GM21717 (cell line): ENCODE data around the gene CATSPERB.

Experiments used
- ATAC-seq: cut with Tn5 transposase; IDR thresholded peaks from one replicate; pipeline ENCODE4 v1.9.1; 2021; ENCODE audit warnings: mild to moderate bottlenecking, moderate library complexity; ENCODE audit not compliant: unreplicated experiment

Gene CATSPERB

GRCh38 chr14:91533623-91534022 is 198.3 kb downstream of the CATSPERB start:
- ATAC-seq = no peak
